GM19468 (cell line): Measurements from ENCODE around the gene RGS4.
"Not testable (repeated sequence)": the region's sequence is repeated elsewhere in the genome, so short reads cannot be mapped to it uniquely, and the experiment has no call there.

ENCODE experiments used
- ATAC-seq: cut with Tn5 transposase; IDR thresholded peaks from one replicate; pipeline ENCODE4 v1.9.1; 2021; ENCODE audit warnings: mild to moderate bottlenecking, moderate library complexity, moderate number of reproducible peaks; ENCODE audit not compliant: unreplicated experiment; ENCODE audit errors: extremely low read depth

Gene RGS4

DNA sequence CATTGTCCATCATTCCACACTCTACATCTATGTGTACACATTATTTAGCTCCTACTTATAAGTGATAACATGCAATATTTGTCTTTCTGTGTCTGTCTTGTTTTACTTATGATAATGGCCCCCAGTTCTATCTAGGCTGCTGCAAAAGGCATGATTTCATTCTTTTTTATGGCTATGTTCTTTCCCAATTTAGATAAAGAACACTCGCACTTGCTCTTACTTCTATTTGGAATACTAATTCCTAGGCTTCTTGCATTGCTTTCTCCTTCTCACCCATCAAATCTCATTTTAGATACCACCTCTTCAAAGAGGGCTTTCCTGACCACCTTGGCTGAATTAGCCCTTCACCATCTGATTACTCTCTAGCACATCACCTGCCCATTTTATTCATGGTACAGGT lies 3.0 kb upstream of the RGS4 start:
- no peak for ATAC-seq

DNA sequence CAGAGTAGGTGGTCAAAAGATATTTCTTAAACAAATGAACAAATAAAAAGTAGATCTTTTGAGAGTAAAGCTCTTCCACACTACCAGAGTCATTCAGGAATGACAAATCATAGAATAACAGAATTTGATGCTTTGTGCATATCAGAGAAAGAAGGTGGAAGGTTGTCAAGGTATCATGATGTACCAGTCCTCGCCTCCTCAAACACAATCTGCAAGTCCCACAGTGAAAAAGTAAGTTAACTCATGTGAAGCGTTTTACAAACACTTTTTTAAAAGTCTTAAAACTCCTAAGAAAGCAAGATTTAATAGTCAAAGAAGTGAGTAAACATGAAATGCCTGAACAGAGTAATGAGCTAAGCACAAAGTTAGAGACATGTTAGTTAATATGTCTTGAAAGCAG lies 2.5 kb upstream of the RGS4 start:
- ATAC-seq, result no peak

- no peak for ATAC-seq
These were observed 445 bp upstream of the RGS4 start for GRCh38 chr1:163068716-163069115.

GRCh38 chr1:163069655-163070277 lies 605 bp downstream of the RGS4 start:
- no peak for ATAC-seq

DNA sequence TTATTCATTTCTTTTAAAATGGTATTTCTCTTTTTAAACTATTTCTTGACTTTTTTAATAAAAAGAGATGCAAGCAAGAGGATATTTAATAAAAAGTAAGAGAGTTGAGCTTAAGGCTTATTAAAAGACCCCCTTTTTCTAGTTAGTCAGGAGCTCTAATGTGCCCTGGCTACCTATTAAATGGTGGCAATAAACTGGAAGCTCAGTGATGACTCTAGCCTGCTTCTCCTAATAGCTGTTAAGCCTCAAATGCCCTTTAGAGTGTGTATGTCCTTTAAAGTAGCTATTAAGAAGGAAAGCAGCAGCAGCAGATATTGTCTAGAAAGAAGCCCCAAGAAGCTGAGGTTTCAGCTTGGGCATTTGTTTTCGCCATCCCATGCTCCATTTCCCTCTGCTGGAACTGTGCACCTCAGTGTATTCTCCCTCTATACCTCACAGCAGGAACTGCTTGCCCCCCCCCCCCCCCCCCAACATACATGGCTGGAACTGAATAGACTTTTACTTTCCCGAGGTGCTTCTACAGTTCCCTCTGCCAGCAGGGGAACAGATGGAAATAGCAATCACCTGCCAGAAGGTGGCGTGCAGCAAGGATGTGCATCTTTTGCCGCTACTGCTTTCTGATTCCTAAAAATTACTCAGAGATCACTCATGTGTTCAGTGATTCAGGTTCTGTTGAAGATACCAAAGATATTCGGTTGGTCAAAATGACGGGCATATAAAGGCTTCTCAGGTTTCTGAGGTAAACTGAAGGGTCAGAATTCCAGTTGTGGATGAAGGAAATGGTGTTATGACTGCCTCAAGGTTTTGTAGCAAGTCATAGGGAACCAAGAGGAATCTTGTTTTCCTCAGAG lies 2.5 kb downstream of the RGS4 start:
- ATAC-seq, result peak; percentile 53

GRCh38 chr1:163072658-163073057 lies 3.5 kb downstream of the RGS4 start:
- ATAC-seq, result no peak

DNA sequence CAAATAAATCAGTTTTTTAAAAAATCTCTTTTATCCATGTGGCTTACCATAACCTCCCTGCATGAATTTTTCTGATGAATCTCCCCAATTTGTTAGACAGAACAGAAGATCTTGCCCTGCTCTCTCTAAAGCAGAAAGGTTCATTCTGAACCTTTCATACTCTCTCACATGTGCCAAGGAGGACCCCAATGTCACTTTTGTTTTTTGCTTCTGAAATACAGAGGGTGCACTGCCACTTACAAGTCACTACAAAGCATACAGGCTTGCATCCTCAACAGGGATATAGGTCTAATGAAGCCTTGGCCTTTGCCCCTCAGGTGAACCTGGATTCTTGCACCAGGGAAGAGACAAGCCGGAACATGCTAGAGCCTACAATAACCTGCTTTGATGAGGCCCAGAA lies 4.8 kb downstream of the RGS4 start:
- ATAC-seq, result no peak

- ATAC-seq, result no peak
These were observed 5.6 kb downstream of the RGS4 start for GRCh38 chr1:163074716-163075284.

GRCh38 chr1:163076044-163076443 lies 6.9 kb downstream of the RGS4 start:
- no peak for ATAC-seq

GRCh38 chr1:163076446-163076845 lies 7.3 kb downstream of the RGS4 start:
- ATAC-seq, result no peak

DNA sequence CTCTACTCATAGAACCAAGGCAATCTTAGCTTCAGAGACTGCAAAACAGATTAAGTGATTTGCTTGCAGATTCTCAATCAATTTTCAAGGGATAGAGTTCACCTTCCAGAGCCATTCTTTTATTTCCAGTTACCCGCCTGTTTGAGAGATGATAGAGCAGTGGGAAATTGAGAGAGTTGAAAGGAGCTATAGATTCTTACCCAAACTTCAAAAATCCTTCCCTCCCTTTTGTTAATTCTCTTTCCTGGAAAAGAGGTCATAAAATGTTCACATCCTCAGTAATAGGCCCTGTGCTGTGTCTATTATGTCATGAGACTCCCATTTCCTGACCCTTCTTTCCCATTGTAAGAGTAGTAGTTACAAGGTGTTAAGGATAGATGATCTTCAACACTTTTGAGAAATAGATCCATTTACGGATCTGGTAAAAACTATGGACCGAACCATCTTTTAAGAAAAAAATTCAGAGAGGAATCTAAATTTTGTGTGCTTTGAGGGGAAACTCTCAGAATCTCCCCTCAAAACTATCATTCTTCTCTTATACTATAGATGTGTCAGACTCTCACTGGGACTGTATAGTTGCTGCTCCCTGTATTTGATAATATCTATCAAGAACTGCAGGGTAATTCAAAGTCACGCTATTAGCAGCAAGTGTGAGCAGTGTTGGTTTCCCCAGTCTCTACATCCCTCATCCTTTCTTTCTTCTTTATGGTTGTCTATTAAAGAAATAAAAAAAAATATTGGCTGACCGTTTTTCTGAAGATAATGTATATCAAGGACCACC lies 8.0 kb downstream of the RGS4 start:
- no peak for ATAC-seq

- no peak for ATAC-seq
These were observed 13.8 kb downstream of the RGS4 start for GRCh38 chr1:163082971-163083370.

DNA sequence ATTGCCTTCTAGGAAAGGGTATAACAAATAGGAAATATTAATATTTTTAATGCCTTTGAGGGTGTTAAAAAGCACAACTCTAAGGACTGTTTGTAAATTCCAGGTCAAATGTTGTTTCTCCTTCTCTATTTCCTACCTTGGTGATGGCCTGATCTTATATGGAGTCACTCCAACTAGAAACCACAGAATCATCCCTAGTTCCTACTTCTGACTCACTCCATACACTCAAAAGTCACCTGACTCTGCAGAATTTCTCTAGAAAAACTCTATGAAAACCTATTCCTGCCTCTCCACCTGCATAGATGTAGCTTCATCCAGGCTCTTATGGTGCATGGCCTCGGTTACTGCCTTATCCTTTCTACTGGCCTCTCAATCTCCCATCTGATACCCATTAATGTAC lies 14.5 kb downstream of the RGS4 start:
- ATAC-seq, result no peak

DNA sequence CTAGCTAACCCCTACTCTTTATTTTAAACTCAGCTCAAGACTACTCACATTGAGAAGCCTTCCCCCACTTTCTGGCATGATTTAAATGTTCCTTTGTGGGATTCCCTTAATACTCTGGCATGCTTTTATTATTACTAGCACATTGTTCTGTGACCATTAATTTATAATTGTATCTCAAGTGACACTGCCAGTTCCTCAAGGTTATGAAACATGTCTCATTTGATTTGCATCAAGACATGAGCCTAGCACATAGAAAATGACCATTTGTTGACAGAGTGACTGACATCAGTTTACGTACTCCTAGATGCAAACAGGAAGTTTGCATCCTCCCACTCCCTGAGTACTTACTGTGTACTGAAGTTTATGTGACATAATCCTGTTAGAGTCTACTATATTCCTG lies 15.2 kb downstream of the RGS4 start:
- ATAC-seq, result no peak

DNA sequence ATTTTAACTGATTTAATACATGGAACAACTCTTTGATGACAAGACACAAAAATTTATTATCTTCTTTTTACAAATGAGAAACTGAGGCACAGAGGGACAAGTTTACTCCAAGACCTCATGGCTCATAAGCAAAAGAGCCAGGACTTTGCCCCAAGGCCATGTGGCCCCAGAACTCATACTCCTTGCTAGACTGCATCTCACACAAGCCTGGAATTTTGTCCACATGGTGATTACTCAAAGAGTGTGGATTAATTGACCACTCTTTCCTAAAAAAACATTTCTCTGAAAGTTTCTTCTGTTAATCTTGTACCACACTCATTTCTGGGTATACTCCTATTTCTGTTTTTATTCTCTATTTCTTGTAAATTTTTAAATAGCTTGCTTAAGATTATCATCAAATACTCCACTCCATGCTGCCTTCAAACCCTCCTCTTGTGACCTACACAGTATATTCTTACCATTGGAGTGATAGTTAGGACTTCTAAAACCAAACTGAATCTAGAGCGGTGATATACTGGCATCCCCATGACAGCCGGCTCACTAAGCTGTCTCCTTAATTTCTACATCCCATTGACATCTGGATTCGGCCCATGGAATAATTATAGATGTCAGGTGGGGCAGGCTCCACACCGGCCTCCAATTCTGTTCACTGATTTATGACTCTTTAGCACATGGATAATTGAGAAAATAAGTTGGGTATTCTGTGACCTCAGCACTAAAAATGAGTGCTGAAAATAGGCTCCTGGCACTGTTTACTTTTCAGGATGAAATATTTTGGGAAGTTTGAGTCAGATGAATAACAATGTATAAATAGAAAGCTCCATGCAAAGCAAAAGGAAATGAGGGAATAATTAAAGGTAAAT lies 16.1 kb downstream of the RGS4 start:
- no peak for ATAC-seq

DNA sequence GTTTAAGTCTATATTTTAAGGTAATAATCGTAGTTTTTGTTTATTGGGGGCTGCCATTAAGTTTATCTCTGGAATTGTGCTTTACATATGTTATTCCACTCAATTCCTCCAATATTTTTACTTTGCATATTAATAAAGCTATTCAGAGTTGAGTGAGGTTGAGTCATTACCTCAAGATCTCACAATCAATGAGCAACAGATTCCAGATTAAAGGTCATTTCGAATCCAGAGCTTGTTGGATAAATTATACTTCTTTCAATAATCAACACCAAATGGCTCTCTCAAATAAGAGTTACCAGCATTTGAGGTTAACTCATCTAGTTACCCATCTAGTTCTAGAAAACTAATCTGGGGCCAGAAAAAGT lies 16.7 kb downstream of the RGS4 start:
- no peak for ATAC-seq

DNA sequence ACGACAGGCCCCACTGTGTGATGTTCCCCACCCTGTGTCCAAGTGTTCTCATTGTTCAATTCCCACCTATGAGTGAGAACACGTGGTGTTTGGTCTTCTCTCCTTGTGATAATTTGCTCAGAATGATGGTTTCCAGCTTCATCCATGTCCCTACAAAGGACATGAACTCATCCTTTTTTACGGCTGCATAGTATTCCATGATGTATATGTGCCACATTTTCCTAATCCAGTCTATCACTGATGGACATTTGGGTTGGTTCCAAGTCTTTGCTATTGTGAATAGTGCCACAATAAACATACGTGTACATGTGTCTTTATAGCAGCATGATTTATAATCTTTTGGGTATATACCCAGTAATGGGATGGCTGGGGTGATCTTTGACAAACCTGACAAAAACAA lies 20.0 kb downstream of the RGS4 start:
- ATAC-seq, result not testable (repeated sequence)

DNA sequence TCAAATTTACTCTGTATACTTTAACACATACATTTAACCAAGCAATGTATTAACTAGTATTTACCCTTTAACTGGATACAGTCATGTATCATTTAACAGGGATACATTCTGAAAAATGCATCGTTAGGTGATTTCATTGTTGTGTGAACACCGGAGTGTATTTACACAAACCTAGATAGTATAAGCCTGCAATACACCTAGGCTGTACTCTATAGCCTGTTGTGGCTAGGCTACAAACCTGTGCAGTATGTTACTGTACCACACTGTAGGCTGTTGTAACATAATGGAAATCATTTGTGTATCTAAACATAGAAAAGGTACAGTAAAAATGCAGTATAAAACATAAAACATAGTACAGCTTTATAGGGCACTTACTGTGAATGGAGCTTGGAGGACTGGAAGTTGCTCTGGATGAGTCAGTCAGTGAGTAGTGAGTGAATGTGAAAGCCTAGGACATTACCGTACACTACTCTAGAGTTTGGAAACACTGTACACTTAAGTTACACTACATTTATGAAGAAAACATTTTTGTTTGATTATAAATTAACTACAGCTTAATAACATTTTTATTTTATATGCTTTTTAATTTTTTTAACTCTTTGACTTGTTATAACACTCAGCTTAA lies 21.3 kb downstream of the RGS4 start:
- ATAC-seq, result no peak

GRCh38 chr1:163093169-163093568 lies 24.0 kb downstream of the RGS4 start:
- ATAC-seq, result no peak

GRCh38 chr1:163093579-163093978 lies 24.4 kb downstream of the RGS4 start:
- no peak for ATAC-seq
